ENCODE measurements around the gene CDKN2AIPNL.

The CDKN2AIPNL gene

DNA sequence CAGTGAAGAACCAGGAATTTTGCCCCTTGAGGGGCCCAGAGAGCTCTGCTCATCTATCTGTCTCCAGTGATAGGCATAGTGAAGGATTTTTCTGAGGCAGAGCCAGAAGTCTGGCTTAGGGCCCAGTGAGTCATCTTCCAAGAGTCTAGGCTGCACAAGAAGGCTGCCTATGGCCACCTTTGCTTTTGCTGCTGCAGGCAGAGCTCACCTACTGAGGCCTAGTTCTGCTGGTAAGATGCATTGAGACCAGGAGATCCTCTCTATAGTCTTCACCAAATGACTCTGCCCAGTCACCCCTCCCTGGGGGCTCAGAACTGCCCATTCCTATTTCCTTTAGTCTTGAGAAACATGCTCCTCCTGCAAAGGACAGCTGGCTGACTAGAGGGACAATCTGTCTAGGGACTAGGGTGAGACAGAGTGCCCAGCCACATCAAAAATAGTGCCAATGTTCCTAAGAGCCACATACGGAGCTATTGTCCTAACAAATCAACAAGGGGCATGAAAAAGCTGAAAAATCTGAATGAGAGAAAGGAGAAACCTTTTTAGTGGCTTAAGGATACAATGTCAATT, 40.3 kb upstream of the CDKN2AIPNL start:
- H3K27me3 ChIP-seq (ENCODE audit: insufficient read depth, low read length, poor library complexity, severe bottlenecking) = no peaks in the 10 kb centered on the region
- TF ChIP-seq, protein P1, sequence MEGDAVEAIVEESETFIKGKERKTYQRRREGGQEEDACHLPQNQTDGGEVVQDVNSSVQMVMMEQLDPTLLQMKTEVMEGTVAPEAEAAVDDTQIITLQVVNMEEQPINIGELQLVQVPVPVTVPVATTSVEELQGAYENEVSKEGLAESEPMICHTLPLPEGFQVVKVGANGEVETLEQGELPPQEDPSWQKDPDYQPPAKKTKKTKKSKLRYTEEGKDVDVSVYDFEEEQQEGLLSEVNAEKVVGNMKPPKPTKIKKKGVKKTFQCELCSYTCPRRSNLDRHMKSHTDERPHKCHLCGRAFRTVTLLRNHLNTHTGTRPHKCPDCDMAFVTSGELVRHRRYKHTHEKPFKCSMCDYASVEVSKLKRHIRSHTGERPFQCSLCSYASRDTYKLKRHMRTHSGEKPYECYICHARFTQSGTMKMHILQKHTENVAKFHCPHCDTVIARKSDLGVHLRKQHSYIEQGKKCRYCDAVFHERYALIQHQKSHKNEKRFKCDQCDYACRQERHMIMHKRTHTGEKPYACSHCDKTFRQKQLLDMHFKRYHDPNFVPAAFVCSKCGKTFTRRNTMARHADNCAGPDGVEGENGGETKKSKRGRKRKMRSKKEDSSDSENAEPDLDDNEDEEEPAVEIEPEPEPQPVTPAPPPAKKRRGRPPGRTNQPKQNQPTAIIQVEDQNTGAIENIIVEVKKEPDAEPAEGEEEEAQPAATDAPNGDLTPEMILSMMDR (conservative IDR thresholded peaks at IDR 0.05; ENCODE audit: low read length) = no peak
- no peak for TF ChIP-seq EZH2phosphoT487 (IDR thresholded peaks at IDR 0.05; ENCODE audit: borderline replicate concordance)
- H3K4me2 ChIP-seq (ENCODE audit: low read depth, low read length, poor library complexity, severe bottlenecking) = no peak overlapping the region
- H3K4me3 ChIP-seq (ENCODE audit: low read length, poor library complexity, severe bottlenecking) = no peak overlapping the region
- H3F3A ChIP-seq (ENCODE audit: low read depth) = no peaks in the 10 kb centered on the region
- H4K20me1 ChIP-seq (ENCODE audit: insufficient read depth, low read length, poor library complexity, severe bottlenecking) = no peaks in the 10 kb centered on the region
- H2AFZ ChIP-seq (ENCODE audit: low read length) = no peak overlapping the region
- H3K4me1 ChIP-seq (ENCODE audit: insufficient read depth, low read length, poor library complexity, severe bottlenecking) = no peaks in the 10 kb centered on the region
- no peaks in the 10 kb centered on the region for H3K36me3 ChIP-seq (ENCODE audit: insufficient read depth, low read length)
- H3K9me2 ChIP-seq (replicated peaks; ENCODE audit: low read depth, low read length) = no peaks in the 10 kb centered on the region
- no peaks in the 10 kb centered on the region for H3K79me2 ChIP-seq (ENCODE audit: insufficient read depth, low read length)
- no peaks in the 10 kb centered on the region for H3K9me3 ChIP-seq (ENCODE audit: insufficient read depth, low read depth, low read length)
- no peak overlapping the region for H3K9ac ChIP-seq (ENCODE audit: low read depth, low read length, poor library complexity, severe bottlenecking)

DNA sequence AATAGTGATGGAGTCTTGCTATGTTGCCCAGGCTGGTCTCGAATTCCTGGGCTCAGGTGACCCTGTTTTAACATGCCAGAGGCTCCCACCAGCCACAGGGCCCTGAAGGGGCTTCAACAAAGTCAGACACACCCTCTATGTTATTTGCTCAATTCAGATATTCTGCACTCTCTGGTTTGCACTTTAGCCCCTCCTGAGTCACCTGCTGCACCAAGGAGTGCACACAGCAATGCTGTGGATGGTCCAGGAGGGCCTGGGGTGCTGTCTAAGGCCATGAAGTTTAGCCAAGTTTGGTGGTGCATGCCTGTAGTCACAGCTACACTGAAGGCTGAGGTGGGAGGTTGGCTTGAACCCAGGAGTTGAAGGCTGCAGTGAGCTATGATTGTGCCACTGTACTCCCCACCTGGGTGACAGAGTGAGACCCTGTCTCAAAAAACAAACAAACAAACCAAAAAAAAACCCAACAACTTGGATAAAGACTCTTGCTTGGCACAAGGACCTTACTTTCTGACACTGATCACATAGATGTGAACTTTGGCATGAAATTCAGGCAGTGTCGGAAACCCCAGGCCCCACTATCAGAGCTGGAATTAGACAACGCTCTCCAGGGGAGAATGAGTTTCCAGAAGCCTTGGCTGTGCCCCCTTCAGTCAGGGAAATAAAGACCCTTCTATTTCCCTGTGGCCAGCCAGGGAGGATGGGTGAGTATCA, 39.7 kb upstream of the CDKN2AIPNL start:
- Histone ChIP-seq H4K20me1 (ENCODE audit: insufficient read depth, low read length, poor library complexity, severe bottlenecking) (no peaks in the 10 kb centered on the region), H3F3A (ENCODE audit: low read depth) (no peaks in the 10 kb centered on the region), H3K4me2 (ENCODE audit: low read depth, low read length, poor library complexity, severe bottlenecking) (no peak overlapping the region), H3K9me3 (ENCODE audit: insufficient read depth, low read depth, low read length) (no peaks in the 10 kb centered on the region), H3K4me1 (ENCODE audit: insufficient read depth, low read length, poor library complexity, severe bottlenecking) (no peaks in the 10 kb centered on the region), H2AFZ (ENCODE audit: low read length) (no peak overlapping the region), H3K9me2 (replicated peaks; ENCODE audit: low read depth, low read length) (no peaks in the 10 kb centered on the region), H3K36me3 (ENCODE audit: insufficient read depth, low read length) (no peaks in the 10 kb centered on the region), H3K9ac (ENCODE audit: low read depth, low read length, poor library complexity, severe bottlenecking) (no peak overlapping the region), H3K79me2 (ENCODE audit: insufficient read depth, low read length) (no peaks in the 10 kb centered on the region), H3K27me3 (ENCODE audit: insufficient read depth, low read length, poor library complexity, severe bottlenecking) (no peaks in the 10 kb centered on the region), H3K4me3 (ENCODE audit: low read length, poor library complexity, severe bottlenecking) (no peak overlapping the region)
- TF ChIP-seq EZH2phosphoT487 (IDR thresholded peaks at IDR 0.05; ENCODE audit: borderline replicate concordance) = no peak
- TF ChIP-seq, protein P1 (conservative IDR thresholded peaks at IDR 0.05; ENCODE audit: low read length) = no peak

DNA sequence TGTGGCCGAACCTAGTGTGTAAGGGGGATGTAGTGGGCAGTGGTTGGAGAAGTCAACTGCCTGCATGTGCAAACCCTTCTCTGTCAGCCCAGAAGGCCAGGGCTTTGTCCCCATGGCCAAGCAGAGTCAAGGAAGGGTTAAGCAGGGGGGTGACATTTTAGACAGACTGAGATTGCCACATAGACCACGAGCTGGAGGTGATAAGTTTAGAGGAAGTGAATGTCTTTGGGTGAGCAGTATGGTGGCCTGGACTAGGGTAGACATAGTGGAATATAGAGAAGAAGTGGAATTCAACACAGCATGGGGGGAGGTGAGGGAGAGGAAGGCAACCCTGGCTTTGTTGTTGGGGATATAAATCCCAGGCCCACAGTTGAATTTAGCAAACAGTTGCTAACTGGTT, 38.7 kb upstream of the CDKN2AIPNL start:
- Histone ChIP-seq H3K4me3 (ENCODE audit: low read length, poor library complexity, severe bottlenecking) (no peak overlapping the region), H3K9me3 (ENCODE audit: insufficient read depth, low read depth, low read length) (no peaks in the 10 kb centered on the region), H3K27me3 (ENCODE audit: insufficient read depth, low read length, poor library complexity, severe bottlenecking) (no peaks in the 10 kb centered on the region), H3K9ac (ENCODE audit: low read depth, low read length, poor library complexity, severe bottlenecking) (no peak overlapping the region), H3K9me2 (replicated peaks; ENCODE audit: low read depth, low read length) (no peaks in the 10 kb centered on the region), H4K20me1 (ENCODE audit: insufficient read depth, low read length, poor library complexity, severe bottlenecking) (no peaks in the 10 kb centered on the region), H3K4me2 (ENCODE audit: low read depth, low read length, poor library complexity, severe bottlenecking) (no peak overlapping the region), H3K4me1 (ENCODE audit: insufficient read depth, low read length, poor library complexity, severe bottlenecking) (no peaks in the 10 kb centered on the region), H3K36me3 (ENCODE audit: insufficient read depth, low read length) (no peaks in the 10 kb centered on the region), H3F3A (ENCODE audit: low read depth) (no peaks in the 10 kb centered on the region), H2AFZ (ENCODE audit: low read length) (no peak overlapping the region), H3K79me2 (ENCODE audit: insufficient read depth, low read length) (no peaks in the 10 kb centered on the region)
- TF ChIP-seq EZH2phosphoT487 (IDR thresholded peaks at IDR 0.05; ENCODE audit: borderline replicate concordance) = no peak
- TF ChIP-seq, protein P1 (conservative IDR thresholded peaks at IDR 0.05; ENCODE audit: low read length) = no peak

All from Loucy (cell line).